ENCODE data around the gene TPK1. TPM values are rescaled to one million over a fixed set of nuclear protein-coding genes. Genes with fewer than 3 reads are reported as not detected.

The TPK1 gene
- total RNA-seq, 2 experiments from 2014 or later: 15.5 to 15.8 TPM

GRCh38 chr7:144594580-144594979 lies 241.3 kb downstream of the TPK1 start:
- ATAC-seq (no peak), DNase-seq (no peak)
- Mint-ChIP-seq H3K4me1 (ENCODE audit: low read depth) (no peaks in the 10 kb centered on the region), H3K27ac (no peak overlapping the region), H3K36me3 (ENCODE audit: low read depth) (peaks cover 51% of the 10 kb centered on the region), H3K4me3 (no peak overlapping the region), H3K9me3 (peaks cover 26% of the 10 kb centered on the region), H3K27me3 (no peaks in the 10 kb centered on the region)
- intact Hi-C loops (cut with micrococcal nuclease): no loop called here
- no peak for TF ChIP-seq CTCF (IDR thresholded peaks at IDR 0.05)
- ChIA-PET POLR2A (no interaction called here), CTCF (no interaction called here)

GRCh38 chr7:144588559-144589051 lies 247.2 kb downstream of the TPK1 start:
- DNase-seq (no peak), ATAC-seq (no peak)
- no peaks in the 10 kb centered on the region for H3K4me1 Mint-ChIP-seq (ENCODE audit: low read depth)
- intact Hi-C loops (cut with micrococcal nuclease): no loop called here
- ChIA-PET POLR2A (no interaction called here), CTCF (interaction anchor here (1.0 kb wide), 1 partner anchor 18 kb away, joined by 3 read pairs; no protein-coding TSS in a partner anchor)
- no peak overlapping the region for H3K4me3 Mint-ChIP-seq
- H3K27me3 Mint-ChIP-seq: no peaks in the 10 kb centered on the region
- no peak overlapping the region for H3K27ac Mint-ChIP-seq
- TF ChIP-seq CTCF (IDR thresholded peaks at IDR 0.05): no peak
- peaks cover 26% of the 10 kb centered on the region for H3K36me3 Mint-ChIP-seq (ENCODE audit: low read depth)
- no peaks in the 10 kb centered on the region for H3K9me3 Mint-ChIP-seq

- TF ChIP-seq CTCF (IDR thresholded peaks at IDR 0.05): no peak
- intact Hi-C loops (cut with micrococcal nuclease): no loop called here
- no peak overlapping the region for H3K4me3 Mint-ChIP-seq
These were observed 248.2 kb downstream of the TPK1 start for GRCh38 chr7:144587701-144588100.

GRCh38 chr7:144584726-144585125 lies 251.1 kb downstream of the TPK1 start:
- no peak overlapping the region for H3K4me3 Mint-ChIP-seq
- H3K4me1 Mint-ChIP-seq (ENCODE audit: low read depth): no peaks in the 10 kb centered on the region
- no peak overlapping the region for H3K27ac Mint-ChIP-seq
- ChIA-PET CTCF (no interaction called here), POLR2A (interaction anchor here (1.1 kb wide), 1 partner anchor 9 kb away, joined by 3 read pairs; no protein-coding TSS in a partner anchor)
- DNase-seq: no peak
- peaks cover 10% of the 10 kb centered on the region for H3K36me3 Mint-ChIP-seq (ENCODE audit: low read depth)
- no peak for ATAC-seq
- intact Hi-C loops (cut with micrococcal nuclease): no loop called here
- no peaks in the 10 kb centered on the region for H3K9me3 Mint-ChIP-seq
- TF ChIP-seq CTCF (IDR thresholded peaks at IDR 0.05): no peak
- H3K27me3 Mint-ChIP-seq: no peaks in the 10 kb centered on the region

More at GRCh38 chr7:144587701-144588100, 248.2 kb downstream of the TPK1 start:
- POLR2A ChIA-PET: no interaction called here
- Mint-ChIP-seq H3K9me3 (no peaks in the 10 kb centered on the region), H3K4me1 (ENCODE audit: low read depth) (no peaks in the 10 kb centered on the region), H3K27ac (no peak overlapping the region), H3K27me3 (no peaks in the 10 kb centered on the region), H3K36me3 (ENCODE audit: low read depth) (peaks cover 22% of the 10 kb centered on the region)
- ATAC-seq (no peak), DNase-seq (no peak)
- CTCF ChIA-PET: no interaction called here

GRCh38 chr7:144579687-144580086 lies 256.2 kb downstream of the TPK1 start:
- Mint-ChIP-seq H3K4me1 (ENCODE audit: low read depth) (no peaks in the 10 kb centered on the region), H3K27me3 (no peaks in the 10 kb centered on the region), H3K36me3 (ENCODE audit: low read depth) (peaks cover 10% of the 10 kb centered on the region), H3K9me3 (no peaks in the 10 kb centered on the region), H3K27ac (no peak overlapping the region), H3K4me3 (no peak overlapping the region)
- no peak for TF ChIP-seq CTCF (IDR thresholded peaks at IDR 0.05)
- ATAC-seq (no peak), DNase-seq (no peak)
- CTCF ChIA-PET: no interaction called here
- intact Hi-C loops (cut with micrococcal nuclease): no loop called here
- POLR2A ChIA-PET: no interaction called here
